Heart left ventricle (tissue), 13 donors: ENCODE measurements around the gene EFR3B.

Experiments
- CTCF ChIP-seq, 12 donors: fragments of 200-600 bp; sonication (generic) in 4 of 12; IDR thresholded peaks; one replicate each; pipeline versions ENCODE4 v1.5.0 to v1.8.0; 2018 to 2022; ENCODE audit warnings: antibody characterized with exemption in 12 of 12, mild to moderate bottlenecking in 5 of 12
- POLR2A ChIP-seq, 2 donors: fragments of 450-650 bp; IDR thresholded peaks; one replicate each; pipeline ENCODE4 v1.6.1; 2017; ENCODE audit warnings: antibody characterized with exemption in 2 of 2, mild to moderate bottlenecking in 2 of 2, moderate library complexity in 2 of 2
- donor health status: ischemic (EF 13 %, LVEDD 7.1; RV severe dilation, severe dysfunction).
- donor health status: DM: no; HTN: yes; CAD: no.
- donor health status: DM: no; HTN: no; CAD: no.
- donor health status: ischemic (EF 25% LVEDD 6.9; RV normal size, moderate dysfunction).
- donor health status: ischemic (EF 25% LVEDD 5.7; RV mildly dilated, moderate dysfunction).
- donor health status: ischemic (EF 35%, LVEDD 5.7; RV mildly dilated, moderate dysfunction).
- donor health status: nonischemic (EF 11% LVEDD 7.7; RV severe dilation, severe dysfunction).
- donor health status: DM: yes; HTN: yes; CAD: no.
- donor health status: PGD.
- donor health status: ischemic (EF 29% LVEDD 5.4; RV normal size, mild dysfunction).
- donor health status: nonischemic (EF 23%, LVEDD 6.1; RV moderate dilation, normal function).

DNA sequence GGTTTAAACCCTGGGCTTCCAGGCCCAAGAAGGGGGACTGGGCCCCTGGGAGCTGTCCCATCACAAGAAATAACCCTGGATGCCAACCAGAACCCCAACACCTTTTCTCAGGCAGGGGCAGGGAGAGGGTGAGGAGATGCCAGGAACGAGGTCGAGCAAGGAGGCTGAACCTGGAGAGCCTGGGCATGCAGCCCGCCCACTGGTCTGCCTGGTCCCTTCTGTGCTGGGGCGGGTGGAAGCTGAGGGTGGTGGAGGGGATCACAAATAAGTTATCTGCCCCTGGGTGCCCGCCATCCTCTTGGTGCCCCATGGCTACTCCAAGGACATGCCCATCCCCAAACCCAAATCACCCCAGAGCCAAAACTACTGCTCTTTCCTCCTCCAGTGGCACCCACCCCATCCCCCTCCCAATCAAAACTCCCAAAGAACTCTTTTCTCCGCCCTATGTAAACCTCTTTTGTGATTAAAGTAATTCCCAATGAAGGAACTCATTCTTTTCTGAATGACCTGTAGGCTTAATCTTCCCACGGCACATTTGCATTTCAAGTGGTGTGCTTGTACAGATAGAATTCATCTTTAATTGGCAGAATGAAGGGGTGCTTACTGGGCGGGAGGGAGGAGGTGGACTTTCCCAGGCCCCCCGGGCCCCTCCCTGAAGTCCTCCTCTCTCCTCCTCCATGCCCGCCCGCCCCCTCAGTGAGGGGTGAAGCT is 47.9 kb downstream of the EFR3B start:
- TF ChIP-seq POLR2A (IDR thresholded peaks at IDR 0.05) (no peak), CTCF (IDR thresholded peaks at IDR 0.05) (no peak)
